ENCODE measurements around the gene LYZ. TPM values are rescaled to one million over a fixed set of nuclear protein-coding genes. Genes with fewer than 3 reads are reported as not detected.

Gene LYZ
- total and polyA plus RNA-seq, 2 donors (not counting 3 experiments of a cell fraction or from before 2014, with no cell fraction given): not detected

DNA sequence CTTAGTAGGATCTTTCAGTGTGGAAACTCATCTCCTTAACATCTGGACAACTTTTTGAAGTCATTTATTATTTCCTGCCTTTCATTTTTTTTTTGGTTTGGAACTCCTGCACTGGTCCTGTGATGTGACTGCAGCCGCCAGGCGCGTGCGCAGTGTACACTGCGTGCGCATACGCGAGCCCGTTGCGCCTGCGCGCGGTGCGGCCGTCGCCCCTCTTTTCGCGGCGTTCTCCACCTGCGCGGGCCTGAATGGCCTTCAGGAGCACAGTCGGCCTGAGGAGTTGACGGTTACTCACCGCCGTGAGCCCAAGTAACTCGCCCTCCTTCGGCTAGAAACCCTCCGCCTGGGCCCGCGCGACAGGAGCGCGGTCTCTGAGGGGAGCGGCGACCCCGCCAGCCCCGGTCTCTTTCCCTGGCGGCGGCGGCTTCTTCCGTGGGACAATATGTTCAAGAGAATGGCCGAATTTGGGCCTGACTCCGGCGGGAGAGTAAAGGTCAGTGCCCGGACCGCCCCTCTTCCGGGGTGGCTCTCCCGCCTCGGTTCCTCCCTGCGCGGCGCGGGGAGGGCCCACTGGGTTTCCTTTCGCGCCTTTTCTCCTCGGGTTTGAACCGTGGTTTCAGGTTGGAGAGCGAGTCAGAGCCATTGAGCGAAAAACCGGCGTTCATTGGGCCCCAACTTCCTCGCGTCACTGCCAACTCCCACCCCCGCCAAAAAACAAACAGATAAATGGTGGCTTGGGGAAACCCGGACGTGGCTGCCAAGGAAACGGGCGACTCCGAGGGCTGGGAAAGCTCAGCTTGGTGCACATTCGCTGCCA is 11.6 kb downstream of the LYZ start, which contains the start of gene YEATS4:
YEATS4 (plus strand) TSS at position 213 of the 817 bp plus-strand sequence; CDS start at position 443, 230 bp downstream.
- Histone ChIP-seq H3K4me2 (ENCODE audit: insufficient read depth, low read length) (peak within 1 kb of the TSS; percentile 58), H3K27me3 (ENCODE audit: control insufficient read depth in 2 of 2, insufficient read depth in 2 of 2, low read length in 2 of 2) (no peaks in the 10 kb centered on the region), H2AFZ (ENCODE audit: low read depth, low read length) (peak within 1 kb of the TSS; percentile 69), H3K9me3 (replicated peaks; ENCODE audit: control insufficient read depth, insufficient read depth, low read length) (no peaks in the 10 kb centered on the region), H3K4me3 (replicated peaks in 1 of 3; ENCODE audit: insufficient read depth in 1 of 3, low read depth in 1 of 3, low read length in 3 of 3) (peak within 1 kb of the TSS; percentile 6 to 89 (median 65)), H3K79me2 (ENCODE audit: control insufficient read depth, insufficient read depth, low read length) (peaks cover 8% of the 10 kb centered on the region), H3K36me3 (ENCODE audit: control insufficient read depth in 2 of 2, extremely low read depth in 1 of 2, insufficient read depth in 2 of 2, low read length in 2 of 2) (no peaks in the 10 kb centered on the region), H3K27ac (ENCODE audit: insufficient read depth, low read depth, low read length) (peak within 1 kb of the TSS; percentile 69), H3K4me1 (ENCODE audit: control insufficient read depth, extremely low read depth, insufficient read depth, low read length) (peaks cover 7% of the 10 kb centered on the region), H3K9me1 (replicated peaks; ENCODE audit: control insufficient read depth, extremely low read depth, insufficient read depth, low read length) (no peaks in the 10 kb centered on the region), H3K9ac (replicated peaks; ENCODE audit: extremely low read depth, insufficient read depth, low read length) (peak within 1 kb of the TSS; percentile 87), H4K20me1 (replicated peaks; ENCODE audit: control insufficient read depth, extremely low read depth, insufficient read depth, low read length) (no peaks in the 10 kb centered on the region)
- POLR2A ChIA-PET: no interaction called here
- intact Hi-C loops (cut with micrococcal nuclease): loop anchor here (1.0 to 5.0 kb wide), 2 partner anchors 24 to 378 kb away; partner anchors contain the start of gene RAB3IP
- FAIRE-seq: peak; percentile 79
- peak; percentile 92 for DNase-seq (ENCODE audit: low read depth, low spot score)
- TSS peak; percentile 88 for BruUV-seq (replicated peaks)
- TF ChIP-seq POLR2AphosphoS5 (IDR thresholded peaks at IDR 0.05; ENCODE audit: insufficient read depth, low read depth, low read length) (peak; percentile 73), EZH2 (IDR thresholded peaks at IDR 0.05; ENCODE audit: borderline replicate concordance, low read depth, low read length, severe bottlenecking) (no peak), FOS (IDR thresholded peaks at IDR 0.05; ENCODE audit: borderline replicate concordance, insufficient read depth, low read length) (no peak), JUN (IDR thresholded peaks at IDR 0.05; ENCODE audit: borderline replicate concordance, insufficient read depth, insufficient read length, low read depth) (no peak), MYC (IDR thresholded peaks at IDR 0.05; ENCODE audit: low read depth, low read length) (no peak), POLR2A (IDR thresholded peaks at IDR 0.05; ENCODE audit: low read depth, low read length) (peak; percentile 68)
- TF ChIP-seq, protein P1, sequence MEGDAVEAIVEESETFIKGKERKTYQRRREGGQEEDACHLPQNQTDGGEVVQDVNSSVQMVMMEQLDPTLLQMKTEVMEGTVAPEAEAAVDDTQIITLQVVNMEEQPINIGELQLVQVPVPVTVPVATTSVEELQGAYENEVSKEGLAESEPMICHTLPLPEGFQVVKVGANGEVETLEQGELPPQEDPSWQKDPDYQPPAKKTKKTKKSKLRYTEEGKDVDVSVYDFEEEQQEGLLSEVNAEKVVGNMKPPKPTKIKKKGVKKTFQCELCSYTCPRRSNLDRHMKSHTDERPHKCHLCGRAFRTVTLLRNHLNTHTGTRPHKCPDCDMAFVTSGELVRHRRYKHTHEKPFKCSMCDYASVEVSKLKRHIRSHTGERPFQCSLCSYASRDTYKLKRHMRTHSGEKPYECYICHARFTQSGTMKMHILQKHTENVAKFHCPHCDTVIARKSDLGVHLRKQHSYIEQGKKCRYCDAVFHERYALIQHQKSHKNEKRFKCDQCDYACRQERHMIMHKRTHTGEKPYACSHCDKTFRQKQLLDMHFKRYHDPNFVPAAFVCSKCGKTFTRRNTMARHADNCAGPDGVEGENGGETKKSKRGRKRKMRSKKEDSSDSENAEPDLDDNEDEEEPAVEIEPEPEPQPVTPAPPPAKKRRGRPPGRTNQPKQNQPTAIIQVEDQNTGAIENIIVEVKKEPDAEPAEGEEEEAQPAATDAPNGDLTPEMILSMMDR (IDR thresholded peaks at IDR 0.05; ENCODE audit: extremely low read depth in 1 of 2, insufficient read depth in 1 of 2, low read depth in 1 of 2, low read length in 2 of 2): no peak
- TF ChIP-seq, protein P2, sequence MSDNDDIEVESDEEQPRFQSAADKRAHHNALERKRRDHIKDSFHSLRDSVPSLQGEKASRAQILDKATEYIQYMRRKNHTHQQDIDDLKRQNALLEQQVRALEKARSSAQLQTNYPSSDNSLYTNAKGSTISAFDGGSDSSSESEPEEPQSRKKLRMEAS (IDR thresholded peaks at IDR 0.05; ENCODE audit: insufficient read depth, insufficient read length): no peak
- dilution Hi-C loops (cut with MboI; ENCODE audit: extremely low pct_ligation_motif_present, low sequenced_read_pairs): no loop called here
- CTCF ChIA-PET: interaction anchor here (1.2 to 1.8 kb wide), 2 partner anchors 29 to 226 kb away, joined by 4 to 5 read pairs; partner anchors contain the start of gene CCT2
